Upper lobe of left lung (tissue), 4 donors: ENCODE data around the gene B3GAT2.

Experiments used
- CTCF ChIP-seq, 6 experiments: fragments of 450-650 bp in 4 of 6; fragments of 200-600 bp in 2 of 6; sonication (generic) in 2 of 6; IDR thresholded peaks; one replicate each; pipeline ENCODE4 v1.5.1; 2016 to 2019; ENCODE audit warnings: antibody characterized with exemption in 6 of 6
- POLR2A ChIP-seq, 4 donors: fragments of 450-650 bp; IDR thresholded peaks; one replicate each; pipeline ENCODE4 v1.5.1; 2016 to 2017; ENCODE audit warnings: antibody characterized with exemption in 4 of 4, mild to moderate bottlenecking in 2 of 4

- TF ChIP-seq CTCF (IDR thresholded peaks at IDR 0.05) (no peak), POLR2A (IDR thresholded peaks at IDR 0.05) (no peak)
These were observed 112.6 kb downstream of the B3GAT2 start for GRCh38 chr6:70844301-70844700.
